ENCODE measurements around the gene PDE5A.

GRCh38 chr4:119479835-119480234 lies 148.8 kb downstream of the PDE5A start:
- TF ChIP-seq CTCF (tag by site-specific recombination; IDR thresholded peaks at IDR 0.05) (no peak), ZNF677 (tag by site-specific recombination; IDR thresholded peaks at IDR 0.05) (no peak), ZBTB1 (tag by site-specific recombination; IDR thresholded peaks at IDR 0.05) (no peak), ZNF138 (tag by site-specific recombination; IDR thresholded peaks at IDR 0.05; ENCODE audit: borderline replicate concordance) (no peak), ZNF488 (tag by site-specific recombination; IDR thresholded peaks at IDR 0.05) (no peak), REST (tag by site-specific recombination; IDR thresholded peaks at IDR 0.05) (no peak)

Measured in HEK293 (cell line).